IMR-90 (cell line): ENCODE measurements around the gene ANO9. TPM values are rescaled to one million over a fixed set of nuclear protein-coding genes. Genes with fewer than 3 reads are reported as not detected.
A peak's percentile ranks its signal among the peaks of the same experiment; 100 is the strongest.

Experiments used
- ATAC-seq: fragments of 200-7000 bp; cut with Tn5 transposase; 2 replicates; pipeline ENCODE4 v1.9.1; 2020; ENCODE audit warnings: low read depth, mild to moderate bottlenecking, moderate library complexity
- BruUV-seq: library from RNA; stranded (reverse); fragments of 400-500 nt; replicated peaks from 2 replicates; lab custom pipeline; 2021; lab: Mats Ljungman, UMichigan
- CTCF ChIA-PET: fragments of 300-600 bp; formaldehyde crosslinking; extraction: SDS; loops from one replicate; lab custom pipeline; 2021; ENCODE audit warnings: antibody characterized with exemption; lab: Yijun Ruan, JAX
- POLR2A ChIA-PET: fragments of 300-600 bp; sonication (Branson Sonifier 250); formaldehyde crosslinking; loops from one replicate; lab custom pipeline; 2022; ENCODE audit warnings: antibody characterized with exemption; ENCODE audit not compliant: unreplicated experiment; lab: Charles Lee
- DNase-seq: peaks from one replicate; pipeline ENCODE4 v3.0.0; 2013
- H2AFZ ChIP-seq: replicated peaks from 2 replicates; pipeline ENCODE3; 2013; ENCODE audit warnings: low read length, mild to moderate bottlenecking; ENCODE audit not compliant: poor library complexity
- H2AK5ac ChIP-seq: 2 replicates; pipeline ENCODE4 v1.6.1; 2013; ENCODE audit warnings: low read depth, low read length, inconsistent platforms
- H2AK9ac ChIP-seq: replicated peaks from 2 replicates; pipeline ENCODE3; 2013; ENCODE audit warnings: mild to moderate bottlenecking, low read depth, low read length, moderate library complexity; ENCODE audit not compliant: poor library complexity
- H2BK120ac ChIP-seq: 2 replicates; pipeline ENCODE4 v1.6.1; 2013; ENCODE audit warnings: low read depth, low read length, inconsistent platforms
- H2BK15ac ChIP-seq: 3 replicates; pipeline ENCODE4 v1.6.1; 2013; ENCODE audit warnings: low read depth, low read length, inconsistent platforms
- H2BK20ac ChIP-seq: 2 replicates; pipeline ENCODE4 v1.6.1; 2013; ENCODE audit warnings: low read depth, mild to moderate bottlenecking, inconsistent platforms, low read length, moderate library complexity
- H2BK5ac ChIP-seq: 2 replicates; pipeline ENCODE4 v1.6.1; 2013; ENCODE audit warnings: mild to moderate bottlenecking, low read depth, low read length, inconsistent platforms; ENCODE audit not compliant: poor library complexity, severe bottlenecking
- H3K14ac ChIP-seq: replicated peaks from 2 replicates; pipeline ENCODE4 v1.6.1; 2013; ENCODE audit warnings: low read depth, low read length, inconsistent platforms
- H3K18ac ChIP-seq: 2 replicates; pipeline ENCODE4 v1.6.1; 2013; ENCODE audit warnings: low read depth, low read length, control low read depth
- H3K23ac ChIP-seq: 2 replicates; pipeline ENCODE4 v1.6.1; 2013; ENCODE audit warnings: low read depth, low read length, inconsistent platforms
- H3K27ac ChIP-seq: 2 replicates; pipeline ENCODE4 v1.5.1; 2013; ENCODE audit warnings: mild to moderate bottlenecking, control low read depth, low read length; ENCODE audit not compliant: insufficient read depth
- H3K27me3 ChIP-seq: 2 replicates; pipeline ENCODE4 v1.6.1; 2013; ENCODE audit warnings: low read length; ENCODE audit not compliant: control insufficient read depth, insufficient read depth
- H3K36me3 ChIP-seq: 2 replicates; pipeline ENCODE4 v1.6.1; 2013; ENCODE audit warnings: low read length, mixed read lengths; ENCODE audit not compliant: control insufficient read depth, insufficient read depth
- H3K4ac ChIP-seq: 2 replicates; pipeline ENCODE4 v1.6.1; 2013; ENCODE audit warnings: low read depth, low read length, inconsistent platforms
- H3K4me1 ChIP-seq: 2 replicates; pipeline ENCODE4 v1.6.1; 2013; ENCODE audit warnings: low read length, mixed read lengths; ENCODE audit not compliant: control insufficient read depth, insufficient read depth
- H3K4me2 ChIP-seq: 2 replicates; pipeline ENCODE4 v1.6.1; 2013; ENCODE audit warnings: low read depth, mild to moderate bottlenecking, control low read depth, low read length, moderate library complexity
- H3K4me3 ChIP-seq: 2 replicates; pipeline ENCODE4 v1.5.1; 2013; ENCODE audit warnings: low read depth, mild to moderate bottlenecking, control low read depth, low read length, moderate library complexity; ENCODE audit not compliant: insufficient read depth
- H3K56ac ChIP-seq: 2 replicates; pipeline ENCODE4 v1.6.1; 2013; ENCODE audit warnings: low read length, inconsistent platforms; ENCODE audit not compliant: insufficient read depth; ENCODE audit errors: extremely low read depth
- H3K79me1 ChIP-seq, 2 experiments: 2 replicates each; pipeline ENCODE4 v1.6.1; 2013; ENCODE audit warnings: low read length in 2 of 2, inconsistent platforms in 1 of 2, low read depth in 1 of 2
- H3K9ac ChIP-seq: 2 replicates; pipeline ENCODE4 v1.6.1; 2013; ENCODE audit warnings: low read depth, low read length, control low read depth
- H3K9me1 ChIP-seq: 2 replicates; pipeline ENCODE4 v1.6.1; 2013; ENCODE audit warnings: low read length, inconsistent platforms; ENCODE audit not compliant: insufficient read depth
- H3K9me3 ChIP-seq: 2 replicates; pipeline ENCODE4 v1.6.1; 2013; ENCODE audit warnings: low read length; ENCODE audit not compliant: control insufficient read depth, insufficient read depth
- H4K20me1 ChIP-seq: 2 replicates; pipeline ENCODE4 v1.6.1; 2013; ENCODE audit warnings: low read length, inconsistent platforms; ENCODE audit not compliant: insufficient read depth
- H4K5ac ChIP-seq: 2 replicates; pipeline ENCODE4 v1.6.1; 2013; ENCODE audit warnings: mild to moderate bottlenecking, low read depth, low read length, control low read depth
- H4K8ac ChIP-seq, 2 experiments: 2 replicates each; pipeline ENCODE4 v1.6.1; 2013; ENCODE audit warnings: low read depth in 2 of 2, low read length in 2 of 2, control low read depth in 1 of 2, inconsistent platforms in 1 of 2
- H4K91ac ChIP-seq: 2 replicates; pipeline ENCODE4 v1.6.1; 2013; ENCODE audit warnings: low read depth, low read length, inconsistent platforms; ENCODE audit not compliant: insufficient read depth
- POLR2A ChIP-seq: IDR thresholded peaks from 2 replicates; pipeline ENCODE4 v1.6.1; 2012; ENCODE audit warnings: mild to moderate bottlenecking, low read depth, low read length
- WGBS, 2 experiments: methylation state at CpG; one replicate each; pipeline versions ENCODE4 v1.1.5 to v1.1.7; 2013; ENCODE audit warnings: missing lambda C conversion rate in 2 of 2; ENCODE audit not compliant: insufficient read length in 1 of 2; ENCODE audit errors: extremely low coverage in 2 of 2; 5-methylcytosine and 5-hydroxymethylcytosine counted together
- dilution Hi-C: fragments of 300-500 bp; cut with HindIII; formaldehyde crosslinking; loops from one replicate; pipeline ENCODE4 v1.14.3; 2018; ENCODE audit warnings: low sequenced_read_pairs; ENCODE audit not compliant: unreplicated experiment
- in situ Hi-C: fragments of 300-500 bp; cut with MboI; formaldehyde crosslinking; loops from 3 replicates; pipeline ENCODE4 v1.14.3; 2019; ENCODE audit warnings: low sequenced_read_pairs, inconsistent platforms, mixed read lengths
- intact Hi-C: fragments of 100-400 bp; cut with micrococcal nuclease; formaldehyde crosslinking; loops from 2 replicates; pipeline ENCODE4 v1.10.0; 2022
- polyA plus RNA-seq, 3 experiments: library from polyadenylated mRNA; depleted of rRNA; stranded (reverse); fragments of >200 nt; gene quantifications; 2 replicates each; pipeline ENCODE4 v1.2.3, GENCODE V29; 2012; ENCODE audit warnings: low replicate concordance in 1 of 3
- total RNA-seq: library from RNA; depleted of rRNA; stranded (reverse); fragments of >200 nt; gene quantifications from 2 replicates; pipeline ENCODE4 v1.2.3, GENCODE V29; 2012

The ANO9 gene
- total and polyA plus RNA-seq, 2 of the 4 experiments (the other 2 are of a cell fraction) = not detected

- Histone ChIP-seq H3K9me1 (0 out of 2 replicates have a peak, but pooled peaks cover 5% of the 10 kb centered on the region), H3K79me1 (no peaks in the 10 kb centered on the region), H4K91ac (no peak overlapping the region), H2BK120ac (peak overlapping the region; percentile 48; the same call in 1 of the 2 replicates), H2AK5ac (peak overlapping the region; percentile 60; the same call in 1 of the 2 replicates), H3K14ac (no peak overlapping the region), H3K9ac (no peak overlapping the region), H3K4me3 (no peak overlapping the region), H2BK20ac (0 out of 2 replicates have a peak overlapping the region, but pooled peaks have one; percentile 7), H3K27ac (no peak overlapping the region), H2BK5ac (peak overlapping the region; percentile 44), H3K27me3 (peaks cover 36% of the 10 kb centered on the region), H4K8ac (0 out of 4 replicates have a peak overlapping the region, but pooled peaks of 1 of the 2 experiments have one; percentile 25), H3K23ac (no peak overlapping the region), H3K9me3 (no peaks in the 10 kb centered on the region), H4K20me1 (no peaks in the 10 kb centered on the region), H3K4ac (no peak overlapping the region; the same call in 1 of the 2 replicates), H3K18ac (no peak overlapping the region), H3K4me1 (peaks cover 14% of the 10 kb centered on the region), H4K5ac (no peak overlapping the region), H2BK15ac (no peak overlapping the region; the same call in 2 of the 3 replicates), H3K36me3 (no peaks in the 10 kb centered on the region), H3K4me2 (no peak overlapping the region), H3K56ac (no peak overlapping the region), H2AK9ac (peak overlapping the region; percentile 55), H2AFZ (peak overlapping the region; percentile 26)
- in situ Hi-C loops = no loop called here
- DNase-seq (no peak), ATAC-seq (no peak)
- CTCF ChIA-PET = interaction anchor here (0.9 kb wide), 1 partner anchor 33 kb away, joined by 3 read pairs; no protein-coding TSS in a partner anchor
- TF ChIP-seq POLR2A = no peak
- no TSS peak for BruUV-seq
- WGBS, 2 experiments = 83% methylated on average over 1 of the region's 5 CpGs; no CpG with 5 or more reads in 1 of the 2 experiments
- POLR2A ChIA-PET = no interaction called here
- dilution Hi-C loops = no loop called here
- intact Hi-C loops = no loop called here
These were observed 26.2 kb downstream of the ANO9 start for GRCh38 chr11:415640-416041.
